ENCODE data around the gene TBC1D1.

TBC1D1 gene

GRCh38 chr4:38167973-38168372, 277.1 kb downstream of the TBC1D1 start:
- Histone ChIP-seq H3K18ac (ENCODE audit: low read length) (no peak overlapping the region), H2BK15ac (ENCODE audit: low read length) (no peak overlapping the region), H3K9ac (ENCODE audit: low read depth, low read length, poor library complexity) (no peak overlapping the region), H2BK5ac (ENCODE audit: low read length) (no peak overlapping the region), H3K4me1 (ENCODE audit: control insufficient read depth in 2 of 2, insufficient read depth in 1 of 2, low read depth in 1 of 2, low read length in 2 of 2) (no peaks in the 10 kb centered on the region), H3K14ac (ENCODE audit: low read length) (no peak overlapping the region), H3K27ac (replicated peaks; ENCODE audit: low read length) (no peak overlapping the region), H3K23ac (ENCODE audit: low read depth, low read length, poor library complexity) (no peak overlapping the region), H3K4me2 (ENCODE audit: insufficient read depth, low read length, poor library complexity, severe bottlenecking) (no peak overlapping the region), H4K8ac (ENCODE audit: low read depth, low read length) (no peak overlapping the region), H4K91ac (ENCODE audit: low read depth, low read length, poor library complexity) (no peak overlapping the region), H3K4me3 (ENCODE audit: low read length in 2 of 2) (no peak overlapping the region), H2BK12ac (ENCODE audit: low read length) (no peak overlapping the region), H2AK5ac (ENCODE audit: low read depth, low read length) (no peak overlapping the region), H3K4ac (ENCODE audit: low read length) (no peak overlapping the region), H3K36me3 (replicated peaks in 1 of 2; ENCODE audit: control insufficient read depth in 2 of 2, insufficient read depth in 2 of 2, low read length in 2 of 2) (no peaks in the 10 kb centered on the region), H2BK120ac (ENCODE audit: low read depth, low read length) (no peak overlapping the region), H3K79me1 (ENCODE audit: low read depth, low read length) (no peaks in the 10 kb centered on the region), H3K27me3 (ENCODE audit: control insufficient read depth in 3 of 3, insufficient read depth in 3 of 3, low read depth in 1 of 3, low read length in 3 of 3) (no peaks in the 10 kb centered on the region), H3K9me3 (replicated peaks in 1 of 2; ENCODE audit: control insufficient read depth in 2 of 2, insufficient read depth in 1 of 2, low read depth in 1 of 2, low read length in 2 of 2) (peaks cover 6 to 28% of the 10 kb centered on the region in 2 donors), H2AFZ (ENCODE audit: low read length) (no peak overlapping the region)
- DNase-seq (ENCODE audit: low spot score), result no peak
- no CpG with 5 or more reads among the region's 4 CpGs for WGBS, 2 donors (ENCODE audit: extremely low coverage in 2 of 2, insufficient read length in 2 of 2, insufficient replicate concordance in 1 of 2)

- no peak overlapping the region for H2BK15ac ChIP-seq (ENCODE audit: low read length)
- no peak overlapping the region for H3K14ac ChIP-seq (ENCODE audit: low read length)
- no peak overlapping the region for H3K4me3 ChIP-seq (ENCODE audit: low read length in 2 of 2)
- no peaks in the 10 kb centered on the region for H3K27me3 ChIP-seq (ENCODE audit: control insufficient read depth in 3 of 3, insufficient read depth in 3 of 3, low read depth in 1 of 3, low read length in 3 of 3)
- no peak overlapping the region for H3K4me2 ChIP-seq (ENCODE audit: insufficient read depth, low read length, poor library complexity, severe bottlenecking)
- H3K18ac ChIP-seq (ENCODE audit: low read length), result no peak overlapping the region
- peaks cover 3 to 17% of the 10 kb centered on the region in 2 donors for H3K9me3 ChIP-seq (replicated peaks in 1 of 2; ENCODE audit: control insufficient read depth in 2 of 2, insufficient read depth in 1 of 2, low read depth in 1 of 2, low read length in 2 of 2)
- no peaks in the 10 kb centered on the region for H3K36me3 ChIP-seq (replicated peaks in 1 of 2; ENCODE audit: control insufficient read depth in 2 of 2, insufficient read depth in 2 of 2, low read length in 2 of 2)
- H3K79me1 ChIP-seq (ENCODE audit: low read depth, low read length), result no peaks in the 10 kb centered on the region
- H3K9ac ChIP-seq (ENCODE audit: low read depth, low read length, poor library complexity), result no peak overlapping the region
- H3K27ac ChIP-seq (replicated peaks; ENCODE audit: low read length), result no peak overlapping the region
- no peak overlapping the region for H2BK120ac ChIP-seq (ENCODE audit: low read depth, low read length)
- H2BK12ac ChIP-seq (ENCODE audit: low read length), result no peak overlapping the region
- no peak overlapping the region for H2AFZ ChIP-seq (ENCODE audit: low read length)
- no CpG with 5 or more reads among the region's 5 CpGs for WGBS, 2 donors (ENCODE audit: extremely low coverage in 2 of 2, insufficient read length in 2 of 2, insufficient replicate concordance in 1 of 2)
- no peak overlapping the region for H4K8ac ChIP-seq (ENCODE audit: low read depth, low read length)
- no peak overlapping the region for H3K4ac ChIP-seq (ENCODE audit: low read length)
- H4K91ac ChIP-seq (ENCODE audit: low read depth, low read length, poor library complexity), result no peak overlapping the region
- no peak for DNase-seq (ENCODE audit: low spot score)
- no peaks in the 10 kb centered on the region for H3K4me1 ChIP-seq (ENCODE audit: control insufficient read depth in 2 of 2, insufficient read depth in 1 of 2, low read depth in 1 of 2, low read length in 2 of 2)
- H2AK5ac ChIP-seq (ENCODE audit: low read depth, low read length), result no peak overlapping the region
- no peak overlapping the region for H3K23ac ChIP-seq (ENCODE audit: low read depth, low read length, poor library complexity)
- no peak overlapping the region for H2BK5ac ChIP-seq (ENCODE audit: low read length)
Observed at GRCh38 chr4:38169524-38169923, 278.6 kb downstream of the TBC1D1 start.

GRCh38 chr4:38170338-38171169, 279.7 kb downstream of the TBC1D1 start:
- no CpG with 5 or more reads among the region's 7 CpGs for WGBS, 2 donors (ENCODE audit: extremely low coverage in 2 of 2, insufficient read length in 2 of 2, insufficient replicate concordance in 1 of 2)
- no peak overlapping the region for H3K18ac ChIP-seq (ENCODE audit: low read length)
- no peak overlapping the region for H4K8ac ChIP-seq (ENCODE audit: low read depth, low read length)
- H2BK120ac ChIP-seq (ENCODE audit: low read depth, low read length), result no peak overlapping the region
- no peak overlapping the region for H2AK5ac ChIP-seq (ENCODE audit: low read depth, low read length)
- no peak overlapping the region for H3K27ac ChIP-seq (replicated peaks; ENCODE audit: low read length)
- no peak overlapping the region for H2BK5ac ChIP-seq (ENCODE audit: low read length)
- no peak overlapping the region for H3K14ac ChIP-seq (ENCODE audit: low read length)
- no peaks in the 10 kb centered on the region for H3K27me3 ChIP-seq (ENCODE audit: control insufficient read depth in 3 of 3, insufficient read depth in 3 of 3, low read depth in 1 of 3, low read length in 3 of 3)
- no peak overlapping the region for H2AFZ ChIP-seq (ENCODE audit: low read length)
- H3K9ac ChIP-seq (ENCODE audit: low read depth, low read length, poor library complexity), result no peak overlapping the region
- no peaks in the 10 kb centered on the region for H3K36me3 ChIP-seq (replicated peaks in 1 of 2; ENCODE audit: control insufficient read depth in 2 of 2, insufficient read depth in 2 of 2, low read length in 2 of 2)
- no peak overlapping the region for H4K91ac ChIP-seq (ENCODE audit: low read depth, low read length, poor library complexity)
- H3K79me1 ChIP-seq (ENCODE audit: low read depth, low read length), result no peaks in the 10 kb centered on the region
- H3K4me3 ChIP-seq (ENCODE audit: low read length in 2 of 2), result no peak overlapping the region
- H3K23ac ChIP-seq (ENCODE audit: low read depth, low read length, poor library complexity), result no peak overlapping the region
- no peak overlapping the region for H3K4ac ChIP-seq (ENCODE audit: low read length)
- peaks cover 3 to 16% of the 10 kb centered on the region in 2 donors for H3K9me3 ChIP-seq (replicated peaks in 1 of 2; ENCODE audit: control insufficient read depth in 2 of 2, insufficient read depth in 1 of 2, low read depth in 1 of 2, low read length in 2 of 2)
- no peak overlapping the region for H2BK12ac ChIP-seq (ENCODE audit: low read length)
- H3K4me1 ChIP-seq (ENCODE audit: control insufficient read depth in 2 of 2, insufficient read depth in 1 of 2, low read depth in 1 of 2, low read length in 2 of 2), result no peaks in the 10 kb centered on the region
- DNase-seq (ENCODE audit: low spot score), result no peak
- H2BK15ac ChIP-seq (ENCODE audit: low read length), result no peak overlapping the region
- H3K4me2 ChIP-seq (ENCODE audit: insufficient read depth, low read length, poor library complexity, severe bottlenecking), result no peak overlapping the region

- DNase-seq (ENCODE audit: low spot score), result no peak
- Histone ChIP-seq H2AFZ (ENCODE audit: low read length) (no peak overlapping the region), H3K9ac (ENCODE audit: low read depth, low read length, poor library complexity) (no peak overlapping the region), H3K4me3 (ENCODE audit: low read length in 2 of 2) (no peak overlapping the region), H3K27me3 (ENCODE audit: control insufficient read depth in 3 of 3, insufficient read depth in 3 of 3, low read depth in 1 of 3, low read length in 3 of 3) (no peaks in the 10 kb centered on the region), H3K9me3 (replicated peaks in 1 of 2; ENCODE audit: control insufficient read depth in 2 of 2, insufficient read depth in 1 of 2, low read depth in 1 of 2, low read length in 2 of 2) (peaks cover 3 to 11% of the 10 kb centered on the region in 2 donors), H3K4ac (ENCODE audit: low read length) (no peak overlapping the region), H4K91ac (ENCODE audit: low read depth, low read length, poor library complexity) (no peak overlapping the region), H3K36me3 (replicated peaks in 1 of 2; ENCODE audit: control insufficient read depth in 2 of 2, insufficient read depth in 2 of 2, low read length in 2 of 2) (no peaks in the 10 kb centered on the region), H4K8ac (ENCODE audit: low read depth, low read length) (no peak overlapping the region), H3K4me2 (ENCODE audit: insufficient read depth, low read length, poor library complexity, severe bottlenecking) (no peak overlapping the region), H3K14ac (ENCODE audit: low read length) (no peak overlapping the region), H2AK5ac (ENCODE audit: low read depth, low read length) (no peak overlapping the region), H2BK5ac (ENCODE audit: low read length) (no peak overlapping the region), H2BK12ac (ENCODE audit: low read length) (no peak overlapping the region), H3K79me1 (ENCODE audit: low read depth, low read length) (no peaks in the 10 kb centered on the region), H3K4me1 (ENCODE audit: control insufficient read depth in 2 of 2, insufficient read depth in 1 of 2, low read depth in 1 of 2, low read length in 2 of 2) (no peaks in the 10 kb centered on the region), H3K27ac (replicated peaks; ENCODE audit: low read length) (no peak overlapping the region), H3K23ac (ENCODE audit: low read depth, low read length, poor library complexity) (no peak overlapping the region), H2BK15ac (ENCODE audit: low read length) (no peak overlapping the region), H2BK120ac (ENCODE audit: low read depth, low read length) (no peak overlapping the region), H3K18ac (ENCODE audit: low read length) (no peak overlapping the region)
- no CpG with 5 or more reads among the region's 6 CpGs for WGBS, 2 donors (ENCODE audit: extremely low coverage in 2 of 2, insufficient read length in 2 of 2, insufficient replicate concordance in 1 of 2)
Observed at GRCh38 chr4:38172078-38172477, 281.2 kb downstream of the TBC1D1 start.

All from neuronal stem cell (in vitro differentiated cells).